Neural progenitor cell (in vitro differentiated cells): ENCODE measurements around the gene FRMPD2.

Experiments
- CTCF ChIP-seq: fragments of 200-600 bp; sonication (generic); IDR thresholded peaks from 2 replicates; pipeline ENCODE4 v1.5.1; 2017; ENCODE audit warnings: antibody characterized with exemption, mild to moderate bottlenecking
- EZH2 ChIP-seq: fragments of 200-600 bp; sonication (generic); IDR thresholded peaks from 2 replicates; pipeline ENCODE4 v1.6.1; 2017; ENCODE audit warnings: antibody characterized with exemption, mild to moderate bottlenecking, moderate library complexity
- EZH2phosphoT487 ChIP-seq: fragments of 200-600 bp; sonication (generic); IDR thresholded peaks from 2 replicates; pipeline ENCODE4 v1.6.1; 2017; ENCODE audit warnings: antibody characterized with exemption

DNA sequence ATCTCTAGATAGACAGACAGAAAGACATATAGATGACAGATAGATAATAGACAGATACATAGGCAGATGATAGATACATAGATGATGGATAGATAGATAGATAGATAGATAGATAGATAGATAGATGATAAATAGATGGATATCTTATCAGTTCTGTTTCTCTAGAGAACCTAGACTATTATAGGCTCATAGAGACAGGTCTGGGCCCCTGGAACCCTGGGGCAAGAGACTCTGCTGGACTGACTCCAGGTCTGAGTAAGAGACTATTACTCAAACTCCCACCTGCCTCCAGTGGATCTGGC lies 58.3 kb downstream of the FRMPD2 start:
- TF ChIP-seq CTCF = no peak
- TF ChIP-seq EZH2 = no peak
- TF ChIP-seq EZH2phosphoT487 = no peak
